Mammary epithelial cell (primary cell): ENCODE measurements around the gene SCN9A.

Experiments
- EZH2 ChIP-seq: IDR thresholded peaks from 2 replicates; pipeline ENCODE4 v1.6.1; 2012; ENCODE audit warnings: low read length, inconsistent platforms, borderline replicate concordance
- TF ChIP-seq, protein P1 (sequence below), 2 donors: IDR thresholded peaks in 1 of 2; conservative IDR thresholded peaks in 1 of 2; 2 replicates each; pipeline ENCODE4 v1.5.1; 2011 to 2012; ENCODE audit warnings: inconsistent platforms in 2 of 2, low read length in 2 of 2, mild to moderate bottlenecking in 2 of 2, control low read depth in 1 of 2, low read depth in 1 of 2; ENCODE audit not compliant: insufficient read depth in 1 of 2; ENCODE audit errors: extremely low read depth in 1 of 2

DNA sequence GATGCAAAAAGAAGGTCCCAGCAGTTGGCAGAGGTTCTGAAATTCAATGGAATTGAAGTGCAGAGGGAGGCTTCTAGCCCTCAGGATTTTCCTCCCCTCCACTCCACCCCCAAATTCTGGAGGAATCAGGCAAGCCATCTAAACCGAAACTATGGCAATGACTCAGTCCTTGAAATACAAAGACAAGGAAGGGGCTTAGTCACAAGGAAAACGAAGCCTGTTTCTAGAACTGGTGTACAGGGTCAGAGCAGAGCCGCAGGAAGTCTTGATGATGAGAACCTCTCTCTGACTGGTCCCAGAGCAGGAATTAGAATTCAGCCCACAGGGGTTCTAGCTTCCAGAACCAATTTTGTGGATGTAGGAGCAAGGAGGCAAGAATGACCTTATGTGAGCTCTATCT is 136.2 kb downstream of the SCN9A start:
- TF ChIP-seq, protein P1, sequence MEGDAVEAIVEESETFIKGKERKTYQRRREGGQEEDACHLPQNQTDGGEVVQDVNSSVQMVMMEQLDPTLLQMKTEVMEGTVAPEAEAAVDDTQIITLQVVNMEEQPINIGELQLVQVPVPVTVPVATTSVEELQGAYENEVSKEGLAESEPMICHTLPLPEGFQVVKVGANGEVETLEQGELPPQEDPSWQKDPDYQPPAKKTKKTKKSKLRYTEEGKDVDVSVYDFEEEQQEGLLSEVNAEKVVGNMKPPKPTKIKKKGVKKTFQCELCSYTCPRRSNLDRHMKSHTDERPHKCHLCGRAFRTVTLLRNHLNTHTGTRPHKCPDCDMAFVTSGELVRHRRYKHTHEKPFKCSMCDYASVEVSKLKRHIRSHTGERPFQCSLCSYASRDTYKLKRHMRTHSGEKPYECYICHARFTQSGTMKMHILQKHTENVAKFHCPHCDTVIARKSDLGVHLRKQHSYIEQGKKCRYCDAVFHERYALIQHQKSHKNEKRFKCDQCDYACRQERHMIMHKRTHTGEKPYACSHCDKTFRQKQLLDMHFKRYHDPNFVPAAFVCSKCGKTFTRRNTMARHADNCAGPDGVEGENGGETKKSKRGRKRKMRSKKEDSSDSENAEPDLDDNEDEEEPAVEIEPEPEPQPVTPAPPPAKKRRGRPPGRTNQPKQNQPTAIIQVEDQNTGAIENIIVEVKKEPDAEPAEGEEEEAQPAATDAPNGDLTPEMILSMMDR (conservative IDR thresholded peaks at IDR 0.05 in 1 of 2, IDR thresholded peaks at IDR 0.05 in 1 of 2; ENCODE audit: extremely low read depth in 1 of 2, insufficient read depth in 1 of 2, low read depth in 1 of 2, low read length in 2 of 2): no peak
- no peak for TF ChIP-seq EZH2
